GM12801 (cell line): Measurements from ENCODE around the gene ABCC3.

Source experiments
- TF ChIP-seq, protein P1 (sequence below): IDR thresholded peaks from one replicate; pipeline ENCODE4 v1.5.1; 2011; ENCODE audit warnings: control low read depth; ENCODE audit not compliant: insufficient read length; ENCODE audit errors: extremely low read depth

ABCC3 gene

DNA sequence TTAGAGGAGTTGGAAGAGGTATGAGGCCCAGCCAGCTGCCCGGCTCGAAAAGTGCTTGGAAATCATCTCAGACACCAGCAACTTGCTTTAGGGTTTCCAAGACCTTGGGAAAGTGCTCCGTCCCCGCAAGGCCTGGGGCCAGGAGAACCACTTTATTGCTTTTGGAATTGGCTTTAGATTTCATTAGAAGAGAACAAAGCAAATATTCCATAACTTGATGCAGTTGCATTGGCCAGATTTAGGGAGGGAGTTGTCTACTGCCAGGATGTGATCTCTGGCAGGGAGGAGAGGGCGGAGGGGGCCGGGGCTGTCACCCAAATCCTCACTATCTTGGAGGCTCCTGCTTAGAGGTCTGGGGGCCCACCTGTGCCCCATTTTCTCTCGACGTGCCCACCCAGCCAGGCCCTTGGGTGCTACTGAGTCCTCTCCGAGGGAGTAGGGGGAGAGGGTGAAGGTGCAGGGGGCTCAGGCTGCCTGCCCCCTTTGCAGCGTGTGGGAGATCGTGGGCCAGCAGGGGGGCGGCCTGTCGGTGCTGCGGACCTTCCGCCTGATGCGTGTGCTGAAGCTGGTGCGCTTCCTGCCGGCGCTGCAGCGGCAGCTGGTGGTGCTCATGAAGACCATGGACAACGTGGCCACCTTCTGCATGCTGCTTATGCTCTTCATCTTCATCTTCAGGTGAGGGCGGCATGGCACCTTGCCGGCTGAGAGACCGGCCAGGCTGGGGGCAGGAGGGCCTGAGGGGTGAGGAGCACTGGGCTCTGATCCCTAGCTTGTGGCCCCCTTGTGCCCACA, 43.5 kb upstream of the ABCC3 start:
- TF ChIP-seq, protein P1, sequence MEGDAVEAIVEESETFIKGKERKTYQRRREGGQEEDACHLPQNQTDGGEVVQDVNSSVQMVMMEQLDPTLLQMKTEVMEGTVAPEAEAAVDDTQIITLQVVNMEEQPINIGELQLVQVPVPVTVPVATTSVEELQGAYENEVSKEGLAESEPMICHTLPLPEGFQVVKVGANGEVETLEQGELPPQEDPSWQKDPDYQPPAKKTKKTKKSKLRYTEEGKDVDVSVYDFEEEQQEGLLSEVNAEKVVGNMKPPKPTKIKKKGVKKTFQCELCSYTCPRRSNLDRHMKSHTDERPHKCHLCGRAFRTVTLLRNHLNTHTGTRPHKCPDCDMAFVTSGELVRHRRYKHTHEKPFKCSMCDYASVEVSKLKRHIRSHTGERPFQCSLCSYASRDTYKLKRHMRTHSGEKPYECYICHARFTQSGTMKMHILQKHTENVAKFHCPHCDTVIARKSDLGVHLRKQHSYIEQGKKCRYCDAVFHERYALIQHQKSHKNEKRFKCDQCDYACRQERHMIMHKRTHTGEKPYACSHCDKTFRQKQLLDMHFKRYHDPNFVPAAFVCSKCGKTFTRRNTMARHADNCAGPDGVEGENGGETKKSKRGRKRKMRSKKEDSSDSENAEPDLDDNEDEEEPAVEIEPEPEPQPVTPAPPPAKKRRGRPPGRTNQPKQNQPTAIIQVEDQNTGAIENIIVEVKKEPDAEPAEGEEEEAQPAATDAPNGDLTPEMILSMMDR = no peak

- TF ChIP-seq, protein P1 = no peak
These were observed 41.4 kb upstream of the ABCC3 start for GRCh38 chr17:50593321-50593720.

DNA sequence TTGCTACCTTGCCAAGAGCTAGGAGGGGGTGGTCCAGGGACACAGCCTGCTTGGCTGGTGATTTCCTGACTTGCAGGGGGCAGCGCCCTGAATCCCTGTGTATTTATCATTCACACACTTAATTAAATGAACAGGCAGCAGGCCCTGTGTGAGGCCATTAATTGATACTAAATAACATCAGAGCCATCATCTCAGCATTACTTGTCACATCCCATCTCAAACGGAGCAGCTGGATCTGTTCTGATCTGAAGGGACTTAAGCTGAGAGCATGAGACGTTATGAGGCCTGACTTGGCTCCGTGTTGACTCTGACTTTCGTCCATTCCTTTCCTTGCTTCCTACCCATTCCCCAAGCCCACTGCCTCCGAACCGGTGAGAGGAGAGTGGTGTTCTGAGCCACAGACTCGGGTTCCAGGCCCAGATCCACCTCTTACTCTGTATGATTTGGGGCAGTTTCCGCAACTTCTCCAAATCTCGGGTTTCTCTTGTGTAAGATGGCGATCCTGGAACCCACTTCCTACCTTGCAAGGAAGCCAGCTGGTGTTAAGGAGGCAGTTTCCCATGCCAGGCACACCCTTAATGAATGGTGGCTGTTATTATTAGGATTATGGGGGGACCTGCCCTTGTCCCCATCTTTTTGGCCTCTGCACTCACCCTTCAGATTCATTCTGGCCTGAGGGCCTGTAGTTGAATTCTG, 40.4 kb upstream of the ABCC3 start:
- TF ChIP-seq, protein P1 = no peak

DNA sequence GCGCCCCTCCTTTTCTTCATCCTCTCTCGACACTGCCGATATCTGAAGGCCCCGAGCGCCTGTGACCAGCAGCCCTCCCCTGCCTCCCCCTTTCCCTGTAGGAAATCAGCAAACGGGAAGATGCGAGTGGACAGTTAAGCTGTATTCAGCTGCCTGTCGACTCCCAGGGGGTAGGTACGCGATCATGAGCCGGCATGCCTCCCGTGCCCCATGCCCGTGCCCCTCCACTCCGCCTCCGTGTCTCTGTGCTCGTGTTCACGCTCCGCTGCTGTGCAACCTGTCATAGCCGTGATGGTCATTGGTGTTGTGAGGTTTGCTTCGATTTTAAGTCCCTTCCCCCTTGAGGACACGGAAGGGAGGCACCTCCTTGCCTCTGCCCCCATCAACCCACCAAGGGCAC, 39.8 kb upstream of the ABCC3 start:
- TF ChIP-seq, protein P1 = no peak

GRCh38 chr17:50596191-50597037, 38.3 kb upstream of the ABCC3 start:
- TF ChIP-seq, protein P1 = no peak

- TF ChIP-seq, protein P1 = no peak
These were observed 36.2 kb upstream of the ABCC3 start for GRCh38 chr17:50598487-50598886.

DNA sequence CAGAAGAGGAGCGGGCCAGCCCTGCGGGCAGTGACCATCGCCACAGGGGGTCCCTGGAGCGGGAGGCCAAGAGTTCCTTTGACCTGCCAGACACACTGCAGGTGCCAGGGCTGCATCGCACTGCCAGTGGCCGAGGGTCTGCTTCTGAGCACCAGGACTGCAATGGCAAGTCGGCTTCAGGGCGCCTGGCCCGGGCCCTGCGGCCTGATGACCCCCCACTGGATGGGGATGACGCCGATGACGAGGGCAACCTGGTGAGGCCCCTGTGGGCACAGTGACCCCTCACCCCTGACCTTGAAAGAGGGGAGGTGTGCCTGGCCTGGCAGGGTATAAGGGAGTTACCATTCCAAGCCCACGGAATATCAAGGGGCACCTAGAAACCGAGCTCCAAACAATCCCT, 35.1 kb upstream of the ABCC3 start:
- TF ChIP-seq, protein P1 = no peak
